Measurements from ENCODE around the gene TBCEL.

Gene TBCEL

DNA sequence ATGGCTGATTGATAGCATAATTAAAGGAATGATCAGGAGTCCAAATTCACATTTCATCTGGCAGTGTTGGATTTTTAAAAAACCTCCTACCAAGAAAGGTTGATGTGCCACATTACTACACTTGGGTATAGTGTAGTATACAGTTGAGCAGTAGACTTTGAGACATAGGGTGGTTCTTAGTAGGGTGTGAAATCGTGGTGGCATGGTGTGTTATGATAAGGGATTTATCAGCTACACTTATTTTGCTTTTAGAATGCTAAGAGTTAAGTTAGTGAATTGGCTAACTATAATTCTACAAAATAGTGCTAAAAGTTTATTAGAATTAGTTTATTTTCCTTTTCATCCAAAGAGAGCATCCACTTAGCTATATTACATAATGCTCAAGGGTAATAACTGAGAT lies 13.1 kb downstream of the TBCEL start:
- Mint-ChIP-seq H3K4me1 (peaks cover 22% of the 10 kb centered on the region), H3K27ac (no peak overlapping the region), H3K9me3 (peaks cover 3% of the 10 kb centered on the region), H3K27me3 (no peaks in the 10 kb centered on the region), H3K36me3 (ENCODE audit: low read depth) (peaks cover 10% of the 10 kb centered on the region), H3K4me3 (no peak overlapping the region)
- ATAC-seq (no peak), DNase-seq (no peak)

DNA sequence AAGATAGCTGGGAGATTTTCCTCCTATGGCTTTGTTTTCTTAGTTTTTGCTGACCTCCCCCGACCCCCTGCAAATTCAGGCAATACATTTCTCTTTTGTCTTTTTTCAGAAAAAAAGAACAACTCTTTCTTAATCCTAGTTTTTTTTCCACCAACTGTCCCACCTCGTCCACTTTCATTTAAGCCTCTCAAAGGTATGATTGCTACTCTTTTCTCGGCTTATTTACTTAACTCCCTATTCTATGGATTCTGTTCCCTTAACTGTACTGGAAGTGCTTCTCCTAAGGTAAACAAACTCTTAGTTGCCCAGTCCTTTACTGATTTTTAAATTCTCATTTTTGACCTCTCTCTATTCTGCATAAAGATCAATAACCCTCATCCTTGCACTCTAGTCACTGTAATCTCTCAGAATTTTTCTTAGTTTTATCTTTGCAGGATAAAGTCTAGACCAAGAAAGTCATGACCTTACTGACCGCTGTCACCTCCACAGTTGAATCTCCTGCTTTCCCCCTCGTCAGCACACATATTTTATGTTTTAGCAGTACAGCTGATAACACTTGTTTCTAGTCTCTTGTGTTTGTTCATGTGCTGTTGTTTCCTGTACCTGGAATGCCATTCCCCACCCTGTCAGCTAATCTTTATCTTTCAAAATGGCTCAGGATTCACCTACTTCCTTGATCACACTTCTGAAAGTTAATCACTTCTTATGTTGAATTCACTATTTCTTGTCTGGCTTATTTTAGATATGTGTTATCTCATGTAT lies 14.9 kb downstream of the TBCEL start:
- no peaks in the 10 kb centered on the region for H3K27me3 Mint-ChIP-seq
- ATAC-seq: no peak
- no peak overlapping the region for H3K27ac Mint-ChIP-seq
- peaks cover 22% of the 10 kb centered on the region for H3K4me1 Mint-ChIP-seq
- no peak for DNase-seq
- no peak overlapping the region for H3K4me3 Mint-ChIP-seq
- H3K9me3 Mint-ChIP-seq: peaks cover 3% of the 10 kb centered on the region
- H3K36me3 Mint-ChIP-seq (ENCODE audit: low read depth): peaks cover 10% of the 10 kb centered on the region

DNA sequence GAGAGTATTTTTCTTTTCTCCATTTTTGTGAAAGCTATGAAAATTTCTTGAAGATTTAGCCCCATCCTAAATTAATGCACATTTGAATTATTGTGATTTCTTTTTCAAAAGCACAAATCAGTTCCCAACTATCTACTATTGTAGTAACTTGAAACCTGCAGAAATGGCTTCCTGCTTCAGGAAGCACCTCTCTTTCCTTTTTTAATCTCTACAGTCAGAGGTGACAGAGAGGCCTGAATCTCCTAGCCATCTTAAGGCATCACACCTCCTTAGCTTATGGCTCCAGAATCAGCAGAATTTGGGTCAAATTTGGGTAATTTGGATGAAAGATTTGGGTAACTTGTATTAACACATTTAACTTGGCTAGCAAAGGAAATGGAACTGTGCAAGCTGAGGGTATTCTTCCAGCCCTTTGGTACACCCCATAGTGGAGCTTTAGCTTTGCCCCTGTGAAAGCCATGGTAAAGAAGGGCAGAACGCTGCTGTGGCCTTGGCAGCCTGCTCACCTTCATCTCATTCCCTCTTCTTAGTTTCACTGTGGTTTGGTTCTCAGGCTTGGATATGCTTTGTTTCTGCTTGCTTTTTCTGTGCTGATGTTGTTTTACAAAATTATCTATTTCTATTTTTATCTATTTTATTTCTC lies 16.2 kb downstream of the TBCEL start:
- Mint-ChIP-seq H3K27ac (no peak overlapping the region), H3K4me3 (no peak overlapping the region), H3K27me3 (no peaks in the 10 kb centered on the region), H3K4me1 (peaks cover 18% of the 10 kb centered on the region), H3K9me3 (peaks cover 3% of the 10 kb centered on the region), H3K36me3 (ENCODE audit: low read depth) (peaks cover 10% of the 10 kb centered on the region)
- ATAC-seq (no peak), DNase-seq (no peak)

DNA sequence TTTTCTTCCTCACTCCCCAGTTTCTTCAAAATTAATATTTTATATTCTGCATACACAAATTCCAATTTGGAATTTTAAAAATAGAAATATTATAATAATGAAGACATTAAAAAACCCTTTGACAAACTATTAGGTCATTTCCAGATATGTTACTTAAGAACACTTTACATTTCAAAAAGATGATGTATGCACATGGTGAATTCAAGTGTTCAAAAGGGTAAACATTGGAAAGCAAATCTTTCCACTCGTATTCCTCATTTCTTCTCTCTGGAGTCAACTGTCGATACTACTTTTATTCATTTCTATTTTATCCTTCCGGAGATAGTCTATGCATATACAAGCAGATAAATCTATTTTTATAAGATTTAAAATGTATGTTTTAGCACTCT lies 16.7 kb downstream of the TBCEL start:
- no peak overlapping the region for H3K4me3 Mint-ChIP-seq
- ATAC-seq (no peak), DNase-seq (no peak)
- H3K4me1 Mint-ChIP-seq: peaks cover 12% of the 10 kb centered on the region
- peaks cover 3% of the 10 kb centered on the region for H3K9me3 Mint-ChIP-seq
- H3K27ac Mint-ChIP-seq: no peak overlapping the region
- H3K27me3 Mint-ChIP-seq: no peaks in the 10 kb centered on the region
- H3K36me3 Mint-ChIP-seq (ENCODE audit: low read depth): peaks cover 7% of the 10 kb centered on the region

DNA sequence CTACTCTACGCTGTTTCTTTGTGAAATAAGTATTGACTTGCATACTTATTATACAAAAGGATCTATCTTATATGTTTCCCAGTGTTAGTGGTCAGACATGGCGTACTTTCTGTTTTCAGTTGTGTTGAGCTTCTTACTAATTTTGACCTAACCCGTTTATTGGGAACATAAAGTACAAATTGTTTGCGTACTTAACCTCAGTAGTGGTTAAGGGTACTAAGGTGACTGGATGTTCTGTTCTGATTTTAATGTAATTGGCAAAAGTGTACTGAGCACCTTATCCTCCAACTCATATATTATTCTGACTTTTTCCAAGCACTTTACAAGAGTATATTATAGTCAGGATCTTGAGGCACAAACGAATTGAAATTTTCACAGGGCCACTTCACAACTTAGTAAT lies 17.2 kb downstream of the TBCEL start:
- Mint-ChIP-seq H3K4me3 (no peak overlapping the region), H3K27ac (no peak overlapping the region), H3K27me3 (no peaks in the 10 kb centered on the region), H3K4me1 (peaks cover 8% of the 10 kb centered on the region), H3K9me3 (peaks cover 1% of the 10 kb centered on the region), H3K36me3 (ENCODE audit: low read depth) (peaks cover 3% of the 10 kb centered on the region)
- DNase-seq (no peak), ATAC-seq (no peak)

DNA sequence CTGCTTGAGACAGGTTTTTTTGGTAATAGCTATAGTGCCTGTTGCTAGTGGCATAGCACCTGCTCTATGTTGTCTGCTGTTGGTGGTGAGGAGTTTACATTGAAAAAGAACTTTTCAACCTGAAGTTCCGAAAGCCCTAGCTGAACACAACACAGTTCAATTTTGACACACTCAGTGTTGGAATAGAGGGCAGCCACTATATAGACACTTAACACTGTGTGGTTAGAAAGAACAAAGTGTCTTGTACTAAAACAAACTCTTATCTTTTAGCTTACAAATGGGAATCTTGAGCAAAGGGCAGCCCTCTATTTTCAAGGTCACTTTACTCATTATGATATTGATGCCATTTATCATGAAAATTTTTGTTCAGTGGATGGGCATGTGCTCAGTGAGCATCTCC lies 18.4 kb downstream of the TBCEL start:
- Mint-ChIP-seq H3K9me3 (no peaks in the 10 kb centered on the region), H3K36me3 (ENCODE audit: low read depth) (peaks cover 9% of the 10 kb centered on the region), H3K27ac (no peak overlapping the region), H3K27me3 (no peaks in the 10 kb centered on the region), H3K4me3 (no peak overlapping the region), H3K4me1 (peaks cover 2% of the 10 kb centered on the region)
- ATAC-seq (no peak), DNase-seq (no peak)

DNA sequence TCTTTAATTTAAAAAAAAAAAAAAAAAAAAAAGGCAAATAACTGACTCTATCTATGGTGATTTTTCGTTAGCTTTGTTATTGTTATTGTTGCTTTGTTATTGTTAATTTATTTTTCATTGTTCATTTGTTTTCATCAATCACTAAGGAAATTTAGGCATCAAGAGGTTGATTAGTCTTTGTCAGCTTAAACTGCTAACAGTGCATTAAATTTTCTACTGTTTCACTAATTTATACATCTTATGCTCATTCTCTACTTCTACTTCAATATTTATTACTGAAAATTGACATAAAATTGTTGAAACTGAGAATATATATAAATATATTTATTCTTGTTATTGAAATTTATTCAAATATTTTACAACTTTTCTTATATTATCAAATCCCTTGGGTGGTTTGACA lies 24.0 kb downstream of the TBCEL start:
- no peak overlapping the region for H3K4me3 Mint-ChIP-seq
- H3K27me3 Mint-ChIP-seq: no peaks in the 10 kb centered on the region
- DNase-seq (no peak), ATAC-seq (no peak)
- no peaks in the 10 kb centered on the region for H3K4me1 Mint-ChIP-seq
- H3K36me3 Mint-ChIP-seq (ENCODE audit: low read depth): peaks cover 18% of the 10 kb centered on the region
- no peaks in the 10 kb centered on the region for H3K9me3 Mint-ChIP-seq
- no peak overlapping the region for H3K27ac Mint-ChIP-seq

DNA sequence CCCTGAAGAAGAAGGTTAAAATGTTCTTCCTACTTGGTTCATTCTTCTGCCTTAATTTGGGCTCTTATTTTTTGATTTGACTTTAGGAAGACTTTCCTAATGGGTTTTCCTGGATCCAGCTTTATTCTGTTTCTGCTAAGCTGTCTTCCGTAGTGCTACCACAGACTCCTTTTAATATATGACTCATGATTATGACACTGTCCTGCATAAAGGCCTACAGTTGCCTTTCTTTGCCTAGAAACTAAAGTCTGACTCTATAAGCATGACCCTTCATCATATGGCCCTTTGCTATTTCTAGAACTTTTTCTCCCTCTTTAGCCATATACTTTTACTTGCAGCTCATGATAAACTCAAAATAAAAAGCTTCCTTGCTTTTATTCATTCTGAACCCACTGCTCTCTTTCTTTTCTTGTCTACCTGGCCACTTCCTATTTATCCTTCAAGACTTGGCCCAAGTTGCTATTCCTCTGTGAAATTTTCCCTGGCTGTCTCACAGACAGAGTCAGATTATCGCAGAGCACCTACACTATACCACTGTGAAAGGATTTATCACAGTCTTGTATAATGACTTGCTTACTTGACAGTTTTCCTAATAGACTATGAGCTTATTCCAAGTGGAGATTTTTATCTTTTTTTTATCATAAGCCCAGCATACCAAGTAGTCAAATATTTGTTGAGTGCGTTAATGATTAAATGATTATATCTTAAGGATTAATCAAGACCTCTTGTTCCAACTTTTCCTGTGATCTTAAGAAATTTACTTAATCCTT lies 24.7 kb downstream of the TBCEL start:
- no peak overlapping the region for H3K27ac Mint-ChIP-seq
- DNase-seq (no peak), ATAC-seq (no peak)
- H3K27me3 Mint-ChIP-seq: no peaks in the 10 kb centered on the region
- peaks cover 25% of the 10 kb centered on the region for H3K36me3 Mint-ChIP-seq (ENCODE audit: low read depth)
- H3K4me1 Mint-ChIP-seq: no peaks in the 10 kb centered on the region
- H3K4me3 Mint-ChIP-seq: no peak overlapping the region
- H3K9me3 Mint-ChIP-seq: no peaks in the 10 kb centered on the region

DNA sequence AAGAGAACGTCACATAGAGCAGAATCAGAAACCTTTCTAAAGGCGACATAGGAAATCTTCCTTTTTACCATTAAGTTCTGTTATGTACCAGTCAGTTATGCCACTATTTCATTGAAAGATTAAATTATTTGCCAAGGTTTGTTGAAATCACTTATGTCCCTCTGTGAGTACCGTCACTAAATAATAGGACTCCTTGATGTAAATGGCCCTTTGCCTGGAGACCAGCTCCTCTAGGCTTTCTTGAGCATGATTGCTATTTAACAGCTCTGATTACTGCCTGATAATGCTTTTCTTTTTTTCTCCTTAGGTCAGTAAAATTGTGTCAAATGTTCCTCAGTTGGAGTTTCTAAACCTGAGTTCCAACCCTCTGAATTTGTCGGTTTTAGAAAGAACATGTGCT lies 29.3 kb downstream of the TBCEL start:
- no peak for DNase-seq
- no peaks in the 10 kb centered on the region for H3K27me3 Mint-ChIP-seq
- peaks cover 2% of the 10 kb centered on the region for H3K4me1 Mint-ChIP-seq
- no peak overlapping the region for H3K27ac Mint-ChIP-seq
- H3K36me3 Mint-ChIP-seq (ENCODE audit: low read depth): peaks cover 20% of the 10 kb centered on the region
- no peak overlapping the region for H3K4me3 Mint-ChIP-seq
- H3K9me3 Mint-ChIP-seq: no peaks in the 10 kb centered on the region
- no peak for ATAC-seq

DNA sequence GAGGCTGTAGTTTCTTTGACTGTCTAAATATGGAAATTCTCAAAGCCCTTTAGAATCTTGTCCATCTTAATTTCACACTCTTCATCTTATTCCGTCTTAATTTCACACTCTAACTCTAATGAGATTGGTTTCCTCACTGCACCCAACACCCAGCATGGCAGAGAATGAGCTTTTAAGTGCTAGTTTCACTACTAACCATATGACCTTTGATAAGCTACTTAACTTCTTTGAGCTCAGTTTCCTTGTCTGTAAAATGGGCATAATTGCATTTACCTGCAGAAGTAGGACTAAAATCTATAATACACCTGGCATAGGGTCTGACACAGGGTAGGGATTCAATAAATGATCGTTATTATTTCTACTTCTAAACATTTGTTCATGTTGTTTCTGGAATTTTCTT lies 30.4 kb downstream of the TBCEL start:
- DNase-seq (no peak), ATAC-seq (no peak)
- peaks cover 25% of the 10 kb centered on the region for H3K36me3 Mint-ChIP-seq (ENCODE audit: low read depth)
- H3K9me3 Mint-ChIP-seq: no peaks in the 10 kb centered on the region
- H3K27ac Mint-ChIP-seq: no peak overlapping the region
- peaks cover 2% of the 10 kb centered on the region for H3K4me1 Mint-ChIP-seq
- H3K27me3 Mint-ChIP-seq: no peaks in the 10 kb centered on the region
- no peak overlapping the region for H3K4me3 Mint-ChIP-seq

DNA sequence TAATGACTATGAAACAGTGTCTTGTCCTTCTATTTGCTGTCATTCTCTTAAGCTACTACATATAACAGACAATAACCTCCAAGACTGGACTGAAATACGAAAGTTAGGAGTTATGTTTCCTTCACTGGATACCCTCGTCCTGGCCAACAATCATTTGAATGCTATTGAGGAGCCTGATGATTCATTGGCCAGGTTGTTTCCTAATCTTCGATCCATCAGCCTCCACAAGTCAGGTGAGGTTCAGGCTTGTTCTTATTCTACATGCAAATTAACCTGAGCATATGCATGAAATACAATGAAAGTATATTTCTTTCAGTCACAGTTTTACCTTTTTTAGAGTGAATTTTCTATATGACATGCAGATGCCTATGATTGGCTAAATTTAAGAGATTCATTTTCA lies 31.2 kb downstream of the TBCEL start:
- peaks cover 7% of the 10 kb centered on the region for H3K4me1 Mint-ChIP-seq
- no peaks in the 10 kb centered on the region for H3K27me3 Mint-ChIP-seq
- ATAC-seq (no peak), DNase-seq (no peak)
- peaks cover 27% of the 10 kb centered on the region for H3K36me3 Mint-ChIP-seq (ENCODE audit: low read depth)
- no peaks in the 10 kb centered on the region for H3K9me3 Mint-ChIP-seq
- H3K4me3 Mint-ChIP-seq: no peak overlapping the region
- H3K27ac Mint-ChIP-seq: no peak overlapping the region

DNA sequence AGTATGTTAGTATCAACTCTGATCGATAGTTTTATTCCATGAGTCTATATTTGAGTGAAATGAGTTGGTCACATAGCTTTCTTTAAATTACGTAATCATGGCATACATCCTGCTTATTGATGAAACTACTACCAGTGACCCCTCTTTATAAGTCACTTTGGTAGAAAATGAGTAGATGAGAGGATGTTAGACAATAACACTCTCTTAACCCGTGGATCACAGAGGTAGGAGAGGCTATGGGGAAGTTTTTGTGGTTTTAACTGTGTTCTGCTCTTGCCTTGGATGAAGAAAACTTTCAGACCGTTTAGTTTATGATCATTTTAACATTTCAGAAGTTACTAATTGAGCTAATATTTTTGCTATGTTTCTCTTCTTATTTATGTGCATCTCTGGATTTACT lies 34.0 kb downstream of the TBCEL start:
- Mint-ChIP-seq H3K36me3 (ENCODE audit: low read depth) (peaks cover 23% of the 10 kb centered on the region), H3K4me3 (no peak overlapping the region), H3K9me3 (no peaks in the 10 kb centered on the region), H3K27ac (no peak overlapping the region), H3K27me3 (no peaks in the 10 kb centered on the region), H3K4me1 (peaks cover 7% of the 10 kb centered on the region)
- no peak for ATAC-seq
- DNase-seq: no peak

DNA sequence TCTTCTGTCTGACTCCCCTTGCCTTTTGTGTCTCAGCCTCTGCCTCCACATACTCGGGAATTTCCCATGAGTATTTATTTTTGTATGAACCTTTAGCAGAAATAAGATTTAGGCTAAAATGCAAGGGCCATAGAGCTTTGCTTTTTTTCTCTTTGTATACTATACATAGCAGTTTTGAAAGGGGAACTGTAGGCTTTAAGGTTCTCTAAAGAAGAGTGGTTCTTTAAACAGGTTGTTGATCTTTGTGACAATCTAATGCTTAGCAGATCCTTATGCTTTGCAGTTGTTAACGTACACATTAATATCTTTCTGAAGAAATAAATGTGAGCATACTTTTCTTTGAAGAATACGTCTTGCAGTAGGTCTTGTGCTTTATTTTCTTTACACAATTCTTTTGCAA lies 35.0 kb downstream of the TBCEL start:
- peaks cover 15% of the 10 kb centered on the region for H3K36me3 Mint-ChIP-seq (ENCODE audit: low read depth)
- no peak overlapping the region for H3K27ac Mint-ChIP-seq
- peaks cover 7% of the 10 kb centered on the region for H3K4me1 Mint-ChIP-seq
- no peaks in the 10 kb centered on the region for H3K9me3 Mint-ChIP-seq
- ATAC-seq: no peak
- no peak overlapping the region for H3K4me3 Mint-ChIP-seq
- no peak for DNase-seq
- H3K27me3 Mint-ChIP-seq: no peaks in the 10 kb centered on the region

DNA sequence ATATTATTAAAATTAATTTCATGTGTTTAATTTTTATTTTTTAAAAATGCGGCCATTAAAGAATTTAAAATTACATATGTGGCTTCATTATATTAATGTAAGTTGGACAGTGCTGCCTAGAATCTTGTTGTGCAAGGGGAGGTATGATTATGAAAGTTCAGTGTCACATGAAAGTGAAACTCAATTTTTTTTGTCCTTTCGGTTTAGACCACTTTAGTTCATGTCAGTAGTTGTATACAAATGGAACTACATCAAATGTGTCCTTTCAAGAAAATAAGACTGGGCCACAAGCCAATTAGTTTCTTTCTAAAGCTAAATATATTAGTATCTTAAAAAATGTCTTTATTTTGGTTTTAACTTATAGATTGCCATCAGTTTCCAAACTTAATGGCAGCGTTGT lies 35.7 kb downstream of the TBCEL start:
- Mint-ChIP-seq H3K27ac (no peak overlapping the region), H3K36me3 (ENCODE audit: low read depth) (peaks cover 15% of the 10 kb centered on the region), H3K9me3 (no peaks in the 10 kb centered on the region), H3K4me1 (peaks cover 7% of the 10 kb centered on the region), H3K27me3 (no peaks in the 10 kb centered on the region), H3K4me3 (no peak overlapping the region)
- ATAC-seq: peak; percentile 43
- no peak for DNase-seq

DNA sequence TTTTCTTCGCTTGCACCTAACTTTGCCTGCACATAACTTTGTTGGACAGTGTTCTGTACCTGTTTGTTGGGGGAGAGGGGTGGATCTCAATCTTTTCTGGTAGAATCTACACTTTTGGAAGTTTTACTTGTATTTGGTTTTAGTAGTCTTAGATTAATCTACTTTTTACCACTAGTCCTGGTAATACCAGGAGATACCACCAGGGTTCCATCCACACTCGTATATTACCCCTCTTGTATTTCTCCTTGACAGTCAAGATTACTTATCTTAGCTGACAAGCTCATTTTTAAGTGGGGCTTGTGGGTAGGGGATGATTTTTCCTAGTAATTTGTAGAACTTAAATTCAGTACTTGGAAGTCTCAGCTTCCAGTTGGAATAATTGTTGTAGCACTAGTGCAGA lies 39.8 kb downstream of the TBCEL start:
- H3K27me3 Mint-ChIP-seq: no peaks in the 10 kb centered on the region

More for the DNA sequence above, 39.8 kb downstream of the TBCEL start:
- H3K9me3 Mint-ChIP-seq: no peaks in the 10 kb centered on the region
- no peak overlapping the region for H3K27ac Mint-ChIP-seq
- H3K36me3 Mint-ChIP-seq (ENCODE audit: low read depth): peaks cover 25% of the 10 kb centered on the region
- ATAC-seq (no peak), DNase-seq (no peak)
- no peak overlapping the region for H3K4me3 Mint-ChIP-seq
- H3K4me1 Mint-ChIP-seq: peaks cover 5% of the 10 kb centered on the region

Data from activated naive CD8-positive, alpha-beta T cell treated with anti-CD3 and anti-CD28 coated beads, Interleukin-2, amount 50 U/mL, for 24 hours (primary cell).